Mucosa of rectum (tissue), 2 donors: Measurements from ENCODE around the gene PLEKHA6.

Source experiments
- H3K27ac ChIP-seq, 2 donors: one replicate each; pipeline ENCODE4 v1.7.0; 2013; ENCODE audit warnings: inconsistent platforms in 2 of 2, low read depth in 2 of 2, low read length in 2 of 2
- H3K27me3 ChIP-seq, 2 donors: one replicate each; pipeline ENCODE4 v1.7.0; 2013; ENCODE audit warnings: low read length in 2 of 2; ENCODE audit not compliant: control insufficient read depth in 2 of 2, insufficient read depth in 2 of 2
- H3K36me3 ChIP-seq, 2 donors: one replicate each; pipeline ENCODE4 v1.7.0; 2013; ENCODE audit warnings: low read length in 2 of 2; ENCODE audit not compliant: control insufficient read depth in 2 of 2, insufficient read depth in 2 of 2
- H3K4me1 ChIP-seq, 2 donors: one replicate each; pipeline ENCODE4 v1.7.0; 2013; ENCODE audit warnings: low read length in 2 of 2, mild to moderate bottlenecking in 1 of 2; ENCODE audit not compliant: control insufficient read depth in 2 of 2, insufficient read depth in 2 of 2
- H3K4me3 ChIP-seq, 2 donors: one replicate each; pipeline ENCODE4 v1.7.0; 2013; ENCODE audit warnings: low read length in 2 of 2
- H3K9ac ChIP-seq, 2 donors: one replicate each; pipeline ENCODE4 v1.7.0; 2013; ENCODE audit warnings: low read length in 2 of 2, low read depth in 1 of 2, mild to moderate bottlenecking in 1 of 2
- H3K9me3 ChIP-seq, 2 donors: one replicate each; pipeline ENCODE4 v1.7.0; 2013; ENCODE audit warnings: low read length in 2 of 2; ENCODE audit not compliant: control insufficient read depth in 2 of 2
- donor health status: healthy.
- donor health status: Normal muscosa, but diverticular disease.

PLEKHA6 gene

GRCh38 chr1:204191456-204191855 lies 168.3 kb downstream of the PLEKHA6 start:
- no peak overlapping the region for H3K27ac ChIP-seq
- peaks cover 0 to 9% of the 10 kb centered on the region in 2 donors for H3K4me1 ChIP-seq
- H3K9ac ChIP-seq, result no peak overlapping the region
- H3K36me3 ChIP-seq, result no peaks in the 10 kb centered on the region
- H3K4me3 ChIP-seq, result no peak overlapping the region
- H3K27me3 ChIP-seq, result peaks cover 2 to 9% of the 10 kb centered on the region in 2 donors
- H3K9me3 ChIP-seq, result no peaks in the 10 kb centered on the region

DNA sequence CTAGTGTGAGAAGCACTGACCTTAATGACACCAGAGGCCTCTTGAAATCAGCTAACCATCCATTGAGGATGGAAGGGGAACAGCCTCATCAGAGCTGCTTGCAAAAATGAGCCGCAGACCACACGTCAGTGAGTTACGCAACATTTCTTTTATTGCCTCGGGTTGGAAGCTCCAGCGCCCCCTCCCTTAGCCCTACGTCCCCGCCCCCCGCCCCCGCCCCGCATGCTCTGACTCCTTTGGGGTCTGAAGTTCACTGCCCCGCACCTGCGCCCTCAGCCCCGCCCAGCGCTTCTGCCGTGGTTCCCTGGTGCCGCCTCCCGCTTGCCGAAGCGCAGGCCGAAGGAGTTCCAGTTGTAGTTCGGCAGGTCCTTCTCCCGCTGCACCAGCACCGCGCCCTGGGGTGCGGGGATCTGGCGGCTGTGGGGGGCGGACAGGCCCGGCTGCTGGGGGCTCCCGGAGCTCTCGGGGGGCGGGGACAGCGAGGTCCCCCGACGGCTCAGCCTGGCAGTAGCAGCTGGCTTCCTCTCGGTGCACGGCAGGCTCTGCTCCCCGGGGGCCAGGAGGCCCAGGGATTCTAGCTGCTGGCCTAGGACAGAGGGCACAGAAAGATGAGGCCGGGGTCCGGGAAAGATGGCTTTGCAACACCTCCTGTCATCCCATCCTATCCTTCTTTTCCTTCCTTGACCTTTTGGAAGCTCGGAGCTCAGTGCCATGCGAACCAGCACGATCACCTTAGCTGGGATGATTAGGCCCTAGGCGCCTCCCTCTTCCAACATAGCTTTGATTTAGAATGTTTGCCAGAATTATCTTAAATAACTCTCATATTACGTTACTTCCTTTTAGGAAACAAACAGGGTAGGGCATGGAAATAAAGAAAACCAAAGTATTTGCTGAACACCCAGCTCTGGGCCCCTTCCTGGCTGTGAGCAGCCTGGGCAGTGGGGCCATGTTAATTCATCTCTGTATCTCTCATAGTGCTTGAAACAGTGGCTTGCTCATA lies 169.2 kb downstream of the PLEKHA6 start:
- Histone ChIP-seq H3K9me3 (no peaks in the 10 kb centered on the region), H3K4me3 (peak overlapping the region; percentile 13 to 21), H3K9ac (no peak overlapping the region), H3K27ac (no peak overlapping the region), H3K4me1 (peaks cover 0 to 9% of the 10 kb centered on the region in 2 donors), H3K36me3 (no peaks in the 10 kb centered on the region), H3K27me3 (peaks cover 2 to 9% of the 10 kb centered on the region in 2 donors)

DNA sequence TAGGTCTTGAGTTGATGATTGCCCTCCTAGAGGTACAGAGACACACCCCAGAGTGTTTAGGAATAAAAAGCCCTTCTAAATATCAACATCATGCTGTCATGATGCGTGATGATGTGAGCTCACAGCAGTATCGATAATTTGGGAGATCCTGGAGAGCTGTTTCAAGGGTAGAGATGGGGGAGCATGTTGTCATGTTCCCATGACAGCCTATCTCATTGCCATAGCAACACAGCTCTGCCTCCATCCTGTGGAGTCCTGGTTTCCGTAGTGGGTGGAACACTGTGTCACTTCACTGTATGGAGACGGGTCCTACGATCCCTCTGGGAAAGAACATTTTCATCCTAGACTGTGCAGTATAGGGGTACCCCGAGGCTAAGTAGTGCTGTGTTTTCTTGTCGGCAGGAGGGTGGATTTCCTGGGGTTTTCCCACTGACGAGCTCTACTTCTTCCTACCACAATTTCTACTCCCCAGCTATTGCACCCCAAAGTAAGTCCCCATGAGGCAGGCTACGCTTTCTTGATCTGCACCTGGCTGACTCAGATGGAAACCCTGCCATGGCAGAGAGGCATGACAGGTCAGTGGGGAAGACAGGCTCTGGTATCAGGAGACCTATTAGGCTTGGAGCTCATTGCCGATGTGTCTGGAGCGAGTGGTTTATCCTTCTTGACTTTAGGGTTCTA lies 170.6 kb downstream of the PLEKHA6 start:
- Histone ChIP-seq H3K9me3 (no peaks in the 10 kb centered on the region), H3K27ac (no peak overlapping the region), H3K9ac (no peak overlapping the region), H3K4me1 (peaks cover 0 to 7% of the 10 kb centered on the region in 2 donors), H3K27me3 (peaks cover 2 to 9% of the 10 kb centered on the region in 2 donors), H3K36me3 (no peaks in the 10 kb centered on the region), H3K4me3 (no peak overlapping the region)

DNA sequence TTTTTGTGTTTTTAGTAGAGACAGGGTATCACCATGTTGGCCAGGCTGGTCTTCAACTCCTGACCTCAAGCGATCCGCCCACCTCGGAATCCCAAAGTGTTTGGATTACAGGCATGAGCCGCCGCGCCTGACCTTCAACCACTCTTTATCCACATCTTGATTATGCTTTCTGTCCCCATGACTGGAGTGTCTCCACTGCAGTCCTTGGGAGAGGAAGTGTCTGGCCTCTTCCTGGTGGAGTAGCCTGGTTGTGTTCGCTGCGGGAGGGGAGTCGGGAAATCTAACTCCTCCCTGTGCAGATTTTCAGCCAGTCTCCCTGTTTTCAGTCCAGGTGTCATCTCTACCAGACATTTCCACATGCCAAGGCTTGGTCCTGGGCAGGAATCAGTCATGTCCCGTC lies 173.1 kb downstream of the PLEKHA6 start:
- no peak overlapping the region for H3K4me3 ChIP-seq
- no peak overlapping the region for H3K9ac ChIP-seq
- H3K4me1 ChIP-seq, result peaks cover 0 to 3% of the 10 kb centered on the region in 2 donors
- H3K9me3 ChIP-seq, result no peaks in the 10 kb centered on the region
- no peak overlapping the region for H3K27ac ChIP-seq
- peaks cover 2 to 9% of the 10 kb centered on the region in 2 donors for H3K27me3 ChIP-seq
- H3K36me3 ChIP-seq, result no peaks in the 10 kb centered on the region

GRCh38 chr1:204181116-204181515 lies 178.6 kb downstream of the PLEKHA6 start:
- H3K27me3 ChIP-seq, result peaks cover 2 to 4% of the 10 kb centered on the region in 2 donors
- H3K36me3 ChIP-seq, result no peaks in the 10 kb centered on the region
- H3K9me3 ChIP-seq, result no peaks in the 10 kb centered on the region
- no peak overlapping the region for H3K9ac ChIP-seq
- no peaks in the 10 kb centered on the region for H3K4me1 ChIP-seq
- H3K4me3 ChIP-seq, result no peak overlapping the region
- H3K27ac ChIP-seq, result no peak overlapping the region

- H3K4me1 ChIP-seq, result no peaks in the 10 kb centered on the region
- no peak overlapping the region for H3K27ac ChIP-seq
- H3K9ac ChIP-seq, result no peak overlapping the region
- peaks cover 2 to 7% of the 10 kb centered on the region in 2 donors for H3K27me3 ChIP-seq
- no peak overlapping the region for H3K4me3 ChIP-seq
- H3K36me3 ChIP-seq, result no peaks in the 10 kb centered on the region
- H3K9me3 ChIP-seq, result no peaks in the 10 kb centered on the region
Observed at GRCh38 chr1:204180133-204180532, 179.6 kb downstream of the PLEKHA6 start.

DNA sequence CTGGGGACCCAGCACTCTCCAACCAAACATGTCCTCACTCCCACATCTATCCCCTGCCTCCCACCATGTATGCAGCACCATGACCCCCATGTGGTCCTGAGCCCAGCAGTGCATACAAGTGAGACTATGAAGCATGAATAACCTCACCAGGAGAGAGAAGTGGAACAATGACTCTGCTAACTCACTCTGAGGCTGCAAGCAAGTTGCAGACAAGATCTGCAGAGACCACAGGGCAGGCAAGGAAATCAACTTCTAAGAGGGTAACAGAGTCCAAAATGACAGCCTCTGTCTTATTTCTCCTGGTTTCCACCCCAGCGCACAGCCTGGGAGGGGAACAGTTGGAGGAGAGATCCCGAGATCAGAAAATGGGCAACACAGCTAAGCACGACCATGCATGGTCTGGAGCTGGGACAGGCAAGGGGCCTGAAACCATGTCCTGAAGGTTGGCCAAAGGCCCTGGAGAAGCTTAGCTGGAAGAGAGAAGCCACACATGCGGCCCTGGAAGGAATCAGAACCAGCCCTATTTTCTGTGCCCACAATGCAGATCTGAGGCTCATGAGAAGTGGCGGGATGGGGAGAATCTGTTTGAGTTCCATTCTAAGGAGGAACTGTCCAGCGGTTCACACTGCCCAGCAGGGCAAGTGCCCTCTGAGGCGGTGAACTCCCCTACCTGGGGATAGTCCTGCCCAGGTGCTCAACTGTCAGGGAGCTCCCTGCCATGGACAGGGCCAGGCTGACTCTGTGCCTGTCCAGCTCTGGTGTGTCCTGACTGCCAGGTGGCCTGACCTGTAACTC lies 181.0 kb downstream of the PLEKHA6 start:
- H3K9me3 ChIP-seq, result no peaks in the 10 kb centered on the region
- H3K36me3 ChIP-seq, result no peaks in the 10 kb centered on the region
- no peaks in the 10 kb centered on the region for H3K4me1 ChIP-seq
- peaks cover 2 to 8% of the 10 kb centered on the region in 2 donors for H3K27me3 ChIP-seq
- H3K27ac ChIP-seq, result no peak overlapping the region
- no peak overlapping the region for H3K9ac ChIP-seq
- no peak overlapping the region for H3K4me3 ChIP-seq

GRCh38 chr1:204177133-204177532 lies 182.6 kb downstream of the PLEKHA6 start:
- Histone ChIP-seq H3K27ac (no peak overlapping the region), H3K4me3 (no peak overlapping the region), H3K36me3 (no peaks in the 10 kb centered on the region), H3K9ac (no peak overlapping the region), H3K4me1 (no peaks in the 10 kb centered on the region), H3K27me3 (peaks cover 2 to 8% of the 10 kb centered on the region in 2 donors), H3K9me3 (no peaks in the 10 kb centered on the region)

DNA sequence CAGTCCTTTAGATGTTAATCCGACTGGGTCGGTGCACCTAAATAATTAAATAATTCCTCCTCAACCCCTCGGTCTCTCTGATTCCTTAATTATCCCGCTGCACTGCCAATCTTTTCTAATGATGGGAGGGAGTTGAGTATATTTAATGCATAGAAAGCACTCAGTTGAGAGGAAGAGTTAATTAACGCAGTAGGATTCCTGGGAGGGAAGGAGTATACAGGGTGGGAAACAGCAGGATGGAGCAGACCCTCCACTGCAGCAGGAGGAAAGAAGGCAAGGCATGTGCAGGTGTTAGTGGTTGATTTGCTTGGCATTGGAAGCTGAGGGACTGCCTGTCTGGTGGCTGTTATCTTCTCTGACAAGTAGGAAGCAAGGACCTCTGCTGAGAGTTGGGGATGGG lies 183.7 kb downstream of the PLEKHA6 start:
- no peaks in the 10 kb centered on the region for H3K36me3 ChIP-seq
- H3K27ac ChIP-seq, result no peak overlapping the region
- H3K4me3 ChIP-seq, result no peak overlapping the region
- no peak overlapping the region for H3K9ac ChIP-seq
- H3K9me3 ChIP-seq, result no peaks in the 10 kb centered on the region
- peaks cover 2 to 8% of the 10 kb centered on the region in 2 donors for H3K27me3 ChIP-seq
- no peaks in the 10 kb centered on the region for H3K4me1 ChIP-seq
